Omental fat pad (tissue), 4 donors: ENCODE data around the gene GHR. TPM values are rescaled to one million over a fixed set of nuclear protein-coding genes. Genes with fewer than 3 reads are reported as not detected.
A peak's percentile ranks its signal among the peaks of the same experiment; 100 is the strongest.

Source experiments
- ATAC-seq: fragments of 150-250 bp; one replicate; pipeline ENCODE4 v1.9.1; 2016; ENCODE audit warnings: mild to moderate bottlenecking, moderate library complexity; ENCODE audit not compliant: low FRiP score
- DNase-seq: peaks from one replicate; pipeline ENCODE4 v3.0.0-alpha.2; 2019; ENCODE audit warnings: low spot score
- CTCF ChIP-seq, 3 donors: fragments of 450-650 bp; IDR thresholded peaks; one replicate each; pipeline ENCODE4 v1.5.1; 2016 to 2017; ENCODE audit warnings: antibody characterized with exemption in 3 of 3, mild to moderate bottlenecking in 3 of 3, moderate library complexity in 2 of 3
- total RNA-seq, 4 donors: library from RNA; depleted of rRNA; stranded (reverse); fragments of >200 nt; gene quantifications; one replicate each; pipeline ENCODE4 v1.1.0, GENCODE V29; 2016

Gene GHR
- total RNA-seq, result 100 to 1,000 TPM in 3 of 4 donors, 10 to 100 TPM in 1; 83.2 to 226 (median 133) TPM

GRCh38 chr5:42423285-42424165 lies at the start of gene GHR:
GHR (plus strand) TSS chr5:42423439; CDS start chr5:42565875, 142,436 bp downstream.
- DNase-seq (peak; percentile 46), ATAC-seq (peak; percentile 92)
- TF ChIP-seq CTCF (IDR thresholded peaks at IDR 0.05), result peak in 1 of 3 donors; percentile 23

GRCh38 chr5:42374679-42375273 lies 48.5 kb upstream of the GHR start:
- no peak for TF ChIP-seq CTCF (IDR thresholded peaks at IDR 0.05)
- ATAC-seq (no peak), DNase-seq (no peak)

GRCh38 chr5:42377496-42377895 lies 45.7 kb upstream of the GHR start:
- DNase-seq (no peak), ATAC-seq (no peak)
- no peak for TF ChIP-seq CTCF (IDR thresholded peaks at IDR 0.05)

DNA sequence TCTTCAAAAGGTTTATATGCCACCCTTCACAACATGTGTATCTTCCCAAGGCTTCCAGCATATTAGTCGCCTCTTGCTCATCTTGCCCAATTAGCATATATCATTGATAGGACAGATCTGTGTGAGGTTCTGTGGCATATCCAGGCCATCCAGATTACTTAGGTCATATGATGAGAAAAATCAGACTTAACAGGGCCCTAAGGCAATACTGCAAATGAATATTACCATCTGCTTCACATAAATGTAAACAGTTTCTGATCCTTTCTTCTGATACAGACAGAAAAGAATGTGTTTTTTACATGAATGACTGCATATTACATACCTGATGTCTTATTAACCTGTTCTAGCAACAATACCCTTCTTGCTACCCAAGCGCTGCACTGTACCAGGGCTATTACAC lies 41.3 kb upstream of the GHR start:
- DNase-seq (no peak), ATAC-seq (no peak)
- no peak for TF ChIP-seq CTCF (IDR thresholded peaks at IDR 0.05)

GRCh38 chr5:42387563-42387962 lies 35.7 kb upstream of the GHR start:
- DNase-seq (no peak), ATAC-seq (no peak)
- no peak for TF ChIP-seq CTCF (IDR thresholded peaks at IDR 0.05)

- no peak for ATAC-seq
- no peak for DNase-seq
Observed at GRCh38 chr5:42390115-42390514, 33.1 kb upstream of the GHR start.

More at GRCh38 chr5:42390115-42390514, 33.1 kb upstream of the GHR start:
- TF ChIP-seq CTCF (IDR thresholded peaks at IDR 0.05), result no peak
